ENCODE data around the gene STX1A. TPM values are rescaled to one million over a fixed set of nuclear protein-coding genes. Genes with fewer than 3 reads are reported as not detected.

The STX1A gene
- total and polyA plus RNA-seq, 2 of the 13 experiments (the other 11 are each of a cell fraction or from before 2014, with no cell fraction given) = 6.1 to 12.2 TPM

DNA sequence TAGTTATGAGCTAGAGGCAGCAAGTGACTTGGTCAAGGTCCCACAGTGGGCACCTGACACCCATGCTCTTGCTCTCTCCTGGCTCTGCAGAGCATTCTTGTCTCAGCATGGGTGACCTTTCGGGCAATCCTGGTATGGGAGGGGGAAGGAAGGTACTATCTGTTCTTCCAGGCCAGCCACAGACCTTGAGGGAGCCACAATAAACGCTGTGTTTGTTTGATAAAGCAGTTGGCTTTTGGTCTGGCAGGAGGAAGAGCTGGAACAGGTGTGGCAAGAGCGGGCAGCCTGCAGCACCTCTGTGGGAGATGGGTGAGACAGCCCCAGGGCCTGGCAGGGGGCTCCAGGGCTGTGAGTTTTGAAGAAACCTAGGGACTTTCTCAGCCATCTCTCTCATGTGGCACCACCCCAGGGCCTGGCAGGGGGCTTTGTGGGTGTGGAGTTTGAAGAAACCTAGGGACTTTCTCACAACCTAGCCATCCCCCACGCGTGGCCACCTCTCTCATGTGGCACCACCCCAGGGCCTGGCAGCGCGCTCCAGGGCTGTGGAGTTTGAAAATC is 39.2 kb upstream of the STX1A start:
- H3K27me3 ChIP-seq (ENCODE audit: control insufficient read depth in 1 of 2, insufficient read depth in 2 of 2, low read length in 2 of 2) = no peaks in the 10 kb centered on the region
- H3K4me1 ChIP-seq (ENCODE audit: insufficient read depth, low read length) = peaks cover 10% of the 10 kb centered on the region
- no peaks in the 10 kb centered on the region for H3K79me2 ChIP-seq (ENCODE audit: insufficient read depth, low read length)
- no peak overlapping the region for H3K9ac ChIP-seq (ENCODE audit: insufficient read depth, low read depth, low read length)
- peak; percentile 26; the same call in 2 of the 3 replicates for ATAC-seq
- TF ChIP-seq ZNF777 (CRISPR knock-in tag; IDR thresholded peaks at IDR 0.05) (no peak), ZNF883 (CRISPR knock-in tag; IDR thresholded peaks at IDR 0.05; ENCODE audit: not compliant biosample characterization) (no peak), ONECUT2 (CRISPR knock-in tag; IDR thresholded peaks at IDR 0.05) (no peak), MIER3 (CRISPR knock-in tag; IDR thresholded peaks at IDR 0.05; ENCODE audit: borderline replicate concordance) (no peak), NFE2L1 (CRISPR knock-in tag; IDR thresholded peaks at IDR 0.05; ENCODE audit: borderline replicate concordance) (no peak), U2AF1 (optimal IDR thresholded peaks at IDR 0.05; ENCODE audit: low read depth, low read length) (no peak), EEA1 (CRISPR knock-in tag; IDR thresholded peaks at IDR 0.05; ENCODE audit: borderline replicate concordance) (no peak), TBX3 (IDR thresholded peaks at IDR 0.05; ENCODE audit: borderline replicate concordance) (no peak), NFE2 (CRISPR knock-in tag; IDR thresholded peaks at IDR 0.05) (no peak), ZNF143 (CRISPR knock-in tag; IDR thresholded peaks at IDR 0.05) (no peak), ZHX1 (CRISPR knock-in tag; IDR thresholded peaks at IDR 0.05; ENCODE audit: low read depth) (no peak), ZNF563 (CRISPR knock-in tag; IDR thresholded peaks at IDR 0.05) (no peak), NR3C1 (CRISPR knock-in tag; IDR thresholded peaks at IDR 0.05) (no peak), ZFP82 (CRISPR knock-in tag; IDR thresholded peaks at IDR 0.05; ENCODE audit: borderline replicate concordance) (no peak), TFDP2 (CRISPR knock-in tag; IDR thresholded peaks at IDR 0.05) (no peak), SCMH1 (CRISPR knock-in tag; IDR thresholded peaks at IDR 0.05; ENCODE audit: borderline replicate concordance) (no peak), HNRNPLL (IDR thresholded peaks at IDR 0.05; ENCODE audit: low read depth, low read length, poor library complexity, severe bottlenecking) (no peak), HDAC2 (CRISPR knock-in tag; IDR thresholded peaks at IDR 0.05) (no peak)
- TF ChIP-seq, protein P1, sequence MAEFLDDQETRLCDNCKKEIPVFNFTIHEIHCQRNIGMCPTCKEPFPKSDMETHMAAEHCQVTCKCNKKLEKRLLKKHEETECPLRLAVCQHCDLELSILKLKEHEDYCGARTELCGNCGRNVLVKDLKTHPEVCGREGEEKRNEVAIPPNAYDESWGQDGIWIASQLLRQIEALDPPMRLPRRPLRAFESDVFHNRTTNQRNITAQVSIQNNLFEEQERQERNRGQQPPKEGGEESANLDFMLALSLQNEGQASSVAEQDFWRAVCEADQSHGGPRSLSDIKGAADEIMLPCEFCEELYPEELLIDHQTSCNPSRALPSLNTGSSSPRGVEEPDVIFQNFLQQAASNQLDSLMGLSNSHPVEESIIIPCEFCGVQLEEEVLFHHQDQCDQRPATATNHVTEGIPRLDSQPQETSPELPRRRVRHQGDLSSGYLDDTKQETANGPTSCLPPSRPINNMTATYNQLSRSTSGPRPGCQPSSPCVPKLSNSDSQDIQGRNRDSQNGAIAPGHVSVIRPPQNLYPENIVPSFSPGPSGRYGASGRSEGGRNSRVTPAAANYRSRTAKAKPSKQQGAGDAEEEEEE (CRISPR knock-in tag; IDR thresholded peaks at IDR 0.05; ENCODE audit: borderline replicate concordance) = no peak
- in situ Hi-C loops (cut with HindIII; ENCODE audit: extremely low pct_ligation_motif_present, low pct_unique_long_range_greater_than_20kb) = no loop called here
- H2AFZ ChIP-seq (ENCODE audit: low read length) = no peak overlapping the region
- ChIA-PET POLR2A (no interaction called here), CTCF (ENCODE audit: low intra/inter-chr PET ratio, low total read pairs) (no interaction called here)
- H3K9me3 ChIP-seq (ENCODE audit: low read length) = no peaks in the 10 kb centered on the region
- FAIRE-seq = no peak
- H4K20me1 ChIP-seq (ENCODE audit: insufficient read depth, low read length) = no peaks in the 10 kb centered on the region
- 31% methylated on average over 3 of the region's 7 CpGs for WGBS (ENCODE audit: low lambda C conversion rate)
- H3K36me3 ChIP-seq (replicated peaks in 1 of 2; ENCODE audit: control insufficient read depth in 1 of 2, insufficient read depth in 2 of 2, low read length in 2 of 2) = no peaks in the 10 kb centered on the region
- intact Hi-C loops (cut with micrococcal nuclease; ENCODE audit: unreplicated experiment) = no loop called here
- no peak overlapping the region for H3K27ac ChIP-seq (ENCODE audit: extremely low read length, insufficient read depth, low read length)
- BruUV-seq (replicated peaks) = no TSS peak
- no peak overlapping the region for H3K4me2 ChIP-seq (ENCODE audit: low read depth, low read length)
- no peak overlapping the region for H3K4me3 ChIP-seq (replicated peaks in 1 of 3; ENCODE audit: insufficient read depth in 1 of 3, low read depth in 2 of 3, low read length in 3 of 3)
- DNase-seq (ENCODE audit: low spot score) = no peak
